HEK293 (cell line): Measurements from ENCODE around the gene LNPEP.

Experiments used
- CTCF ChIA-PET: fragments of 350-600 bp; formaldehyde crosslinking; extraction: SDS; loops from one replicate; lab custom pipeline; 2021; ENCODE audit warnings: antibody characterized with exemption; lab: Yijun Ruan, JAX
- POLR2A ChIA-PET: fragments of 300-600 bp; formaldehyde crosslinking; extraction: SDS; loops from one replicate; lab custom pipeline; 2020; ENCODE audit warnings: antibody characterized with exemption, inconsistent platforms; lab: Yijun Ruan, JAX
- H3K27ac ChIP-seq: fragments of 200-500 bp; sonication (Bioruptor generic); 2 replicates; pipeline ENCODE4 v1.5.1; 2014; ENCODE audit warnings: low read depth, low read length, control low read depth, inconsistent platforms; ENCODE audit errors: extremely low read depth
- H3K36me3 ChIP-seq, 2 experiments: fragments of 200-500 bp in 1 of 2; sonication (Bioruptor generic) in 1 of 2; 1 replicate in 1 of 2; 2 replicates in 1 of 2; pipeline ENCODE4 v1.5.1; 2014 to 2017; ENCODE audit warnings: inconsistent platforms in 2 of 2, low read length in 2 of 2; ENCODE audit not compliant: control insufficient read depth in 2 of 2, insufficient read depth in 1 of 2
- H3K4me1 ChIP-seq: fragments of 200-500 bp; sonication (Bioruptor generic); 2 replicates; pipeline ENCODE4 v1.5.1; 2014; ENCODE audit warnings: mild to moderate bottlenecking, low read length, inconsistent platforms; ENCODE audit not compliant: control insufficient read depth, insufficient read depth
- H3K4me3 ChIP-seq: 2 replicates; pipeline ENCODE4 v1.5.1; 2011; ENCODE audit warnings: low read depth, mild to moderate bottlenecking, control low read depth, low read length, moderate library complexity
- H3K9me3 ChIP-seq: fragments of 200-500 bp; sonication (Bioruptor generic); 2 replicates; pipeline ENCODE4 v1.5.1; 2014; ENCODE audit warnings: low read depth, low read length, inconsistent platforms; ENCODE audit not compliant: control insufficient read depth, insufficient read depth
- AEBP2 ChIP-seq: fragments of 450-650 bp; formaldehyde crosslinking; IDR thresholded peaks from 2 replicates; pipeline ENCODE4 v1.5.1; 2016; ENCODE audit warnings: missing biosample characterization, missing genetic modification characterization, borderline replicate concordance
- GLI2 ChIP-seq: fragments of 450-650 bp; formaldehyde crosslinking; IDR thresholded peaks from 2 replicates; pipeline ENCODE4; 2017; ENCODE audit warnings: missing biosample characterization, missing genetic modification characterization, low read depth, borderline replicate concordance
- PRDM6 ChIP-seq: fragments of 450-650 bp; formaldehyde crosslinking; IDR thresholded peaks from 2 replicates; pipeline ENCODE4 v1.5.1; 2017; ENCODE audit warnings: missing biosample characterization, missing genetic modification characterization
- ZBTB10 ChIP-seq: fragments of 450-650 bp; formaldehyde crosslinking; IDR thresholded peaks from 2 replicates; pipeline ENCODE4 v1.5.1; 2016; ENCODE audit warnings: missing biosample characterization, missing genetic modification characterization
- ZBTB17 ChIP-seq: fragments of 450-650 bp; formaldehyde crosslinking; IDR thresholded peaks from 2 replicates; pipeline ENCODE4 v1.5.1; 2016; ENCODE audit warnings: missing biosample characterization, missing genetic modification characterization
- ZEB2 ChIP-seq: fragments of 450-650 bp; formaldehyde crosslinking; IDR thresholded peaks from 2 replicates; pipeline ENCODE4 v1.5.1; 2016; ENCODE audit warnings: missing biosample characterization, missing genetic modification characterization
- ZFP3 ChIP-seq: fragments of 450-650 bp; formaldehyde crosslinking; IDR thresholded peaks from 2 replicates; pipeline ENCODE4 v1.5.1; 2016; ENCODE audit warnings: low read depth, missing biosample characterization, missing genetic modification characterization
- ZNF175 ChIP-seq: fragments of 450-650 bp; formaldehyde crosslinking; IDR thresholded peaks from 2 replicates; pipeline ENCODE4 v1.5.1; 2016; ENCODE audit warnings: missing biosample characterization, missing genetic modification characterization
- ZNF214 ChIP-seq: fragments of 450-650 bp; formaldehyde crosslinking; IDR thresholded peaks from 2 replicates; pipeline ENCODE4 v1.5.1; 2017; ENCODE audit warnings: missing biosample characterization, mild to moderate bottlenecking, missing genetic modification characterization, borderline replicate concordance
- ZNF354C ChIP-seq: fragments of 450-650 bp; formaldehyde crosslinking; IDR thresholded peaks from 2 replicates; pipeline ENCODE4 v1.5.1; 2016; ENCODE audit warnings: missing biosample characterization, missing genetic modification characterization, low read depth, borderline replicate concordance
- ZNF362 ChIP-seq: fragments of 450-650 bp; formaldehyde crosslinking; IDR thresholded peaks from 2 replicates; pipeline ENCODE4 v1.5.1; 2016; ENCODE audit warnings: missing biosample characterization, missing genetic modification characterization
- ZNF404 ChIP-seq: fragments of 450-650 bp; formaldehyde crosslinking; IDR thresholded peaks from 2 replicates; pipeline ENCODE4 v1.5.1; 2017; ENCODE audit warnings: missing biosample characterization, missing genetic modification characterization
- ZNF416 ChIP-seq: fragments of 450-650 bp; formaldehyde crosslinking; IDR thresholded peaks from 2 replicates; pipeline ENCODE4 v1.5.1; 2016; ENCODE audit warnings: missing biosample characterization, missing genetic modification characterization
- ZNF510 ChIP-seq: fragments of 450-650 bp; formaldehyde crosslinking; IDR thresholded peaks from 2 replicates; pipeline ENCODE4 v1.5.1; 2018; ENCODE audit warnings: mild to moderate bottlenecking, missing genetic modification characterization, missing biosample characterization; ENCODE audit not compliant: insufficient replicate concordance
- ZNF529 ChIP-seq: fragments of 450-650 bp; formaldehyde crosslinking; IDR thresholded peaks from 2 replicates; pipeline ENCODE4 v1.5.1; 2017; ENCODE audit warnings: missing genetic modification characterization, missing biosample characterization; ENCODE audit not compliant: insufficient replicate concordance
- ZNF558 ChIP-seq: fragments of 450-650 bp; formaldehyde crosslinking; IDR thresholded peaks from 2 replicates; pipeline ENCODE4 v1.5.1; 2016; ENCODE audit warnings: missing biosample characterization, missing genetic modification characterization
- ZNF561 ChIP-seq: fragments of 450-650 bp; IDR thresholded peaks from 2 replicates; pipeline ENCODE4 v1.5.1; 2018; ENCODE audit warnings: missing biosample characterization, missing genetic modification characterization, borderline replicate concordance
- ZNF596 ChIP-seq: fragments of 450-650 bp; IDR thresholded peaks from 2 replicates; pipeline ENCODE4 v1.5.0; 2018; ENCODE audit warnings: missing biosample characterization, mild to moderate bottlenecking, missing genetic modification characterization, moderate library complexity
- ZNF623 ChIP-seq: fragments of 450-650 bp; formaldehyde crosslinking; IDR thresholded peaks from 2 replicates; pipeline ENCODE4 v1.5.1; 2016; ENCODE audit warnings: missing biosample characterization, missing genetic modification characterization
- ZNF639 ChIP-seq: fragments of 450-650 bp; formaldehyde crosslinking; IDR thresholded peaks from 2 replicates; pipeline ENCODE4 v1.5.1; 2016; ENCODE audit warnings: missing biosample characterization, missing genetic modification characterization
- ZNF677 ChIP-seq: fragments of 450-650 bp; IDR thresholded peaks from 2 replicates; pipeline ENCODE4 v1.5.0; 2018; ENCODE audit warnings: missing biosample characterization, mild to moderate bottlenecking, missing genetic modification characterization, moderate library complexity
- ZNF701 ChIP-seq: fragments of 450-650 bp; formaldehyde crosslinking; IDR thresholded peaks from 2 replicates; pipeline ENCODE4 v1.5.1; 2016; ENCODE audit warnings: missing biosample characterization, missing genetic modification characterization
- ZNF791 ChIP-seq: fragments of 450-650 bp; formaldehyde crosslinking; IDR thresholded peaks from 2 replicates; pipeline ENCODE4 v1.5.1; 2016; ENCODE audit warnings: missing biosample characterization, missing genetic modification characterization
- ZSCAN23 ChIP-seq: fragments of 450-650 bp; formaldehyde crosslinking; IDR thresholded peaks from 2 replicates; pipeline ENCODE4 v1.5.1; 2016; ENCODE audit warnings: missing biosample characterization, missing genetic modification characterization

Gene LNPEP

GRCh38 chr5:97075649-97076048, 139.8 kb downstream of the LNPEP start (continued):
- TF ChIP-seq ZEB2 (tag by site-specific recombination): no peak
- no peak for TF ChIP-seq ZNF214 (tag by site-specific recombination)
- no peak for TF ChIP-seq ZFP3 (tag by site-specific recombination)
- no peak for TF ChIP-seq ZNF677 (tag by site-specific recombination)
- TF ChIP-seq, all 188 proteins: peak for 0

GRCh38 chr5:97076098-97076497, 140.2 kb downstream of the LNPEP start:
- POLR2A ChIA-PET: no interaction called here

More at GRCh38 chr5:97076098-97076497, 140.2 kb downstream of the LNPEP start:
- H3K9me3 ChIP-seq: no peaks in the 10 kb centered on the region
- TF ChIP-seq ZNF561 (no peak), ZBTB10 (no peak), ZNF354C (tag by site-specific recombination) (no peak), ZNF596 (no peak), ZBTB17 (tag by site-specific recombination) (no peak), ZNF558 (tag by site-specific recombination) (no peak), ZNF791 (no peak), ZNF529 (tag by site-specific recombination) (no peak), ZSCAN23 (tag by site-specific recombination) (no peak), ZNF404 (tag by site-specific recombination) (no peak), GLI2 (tag by site-specific recombination) (no peak), AEBP2 (no peak), ZNF510 (tag by site-specific recombination) (no peak), ZNF416 (no peak), ZNF175 (tag by site-specific recombination) (no peak), PRDM6 (no peak), ZNF362 (tag by site-specific recombination) (no peak), ZNF639 (no peak), ZNF623 (no peak), ZNF701 (tag by site-specific recombination) (no peak)
- H3K36me3 ChIP-seq: no peaks in the 10 kb centered on the region
- H3K4me1 ChIP-seq: no peaks in the 10 kb centered on the region
- H3K27ac ChIP-seq: no peak overlapping the region
- CTCF ChIA-PET: no interaction called here
- no peak overlapping the region for H3K4me3 ChIP-seq
